H1 (cell line): ENCODE results near the gene PKD1L1. TPM values are rescaled to one million over a fixed set of nuclear protein-coding genes. Genes with fewer than 3 reads are reported as not detected.

ENCODE experiments used
- CTCF ChIA-PET: fragments of 300-600 bp; sonication (Branson Sonifier 250); formaldehyde crosslinking; loops from one replicate; lab custom pipeline; 2021; ENCODE audit not compliant: partially characterized antibody; lab: Charles Lee
- POLR2A ChIA-PET: fragments of 300-600 bp; sonication (Branson Sonifier 250); formaldehyde crosslinking; loops from one replicate; lab custom pipeline; 2021; ENCODE audit warnings: inconsistent platforms; ENCODE audit not compliant: partially characterized antibody; lab: Charles Lee
- DNase-seq, 2 experiments: peaks; one replicate each; pipeline versions ENCODE4 v3.0.0 to v3.0.0-alpha.2; 2010 to 2022; ENCODE audit warnings: low spot score in 2 of 2, low read depth in 1 of 2, mixed read lengths in 1 of 2
- FAIRE-seq: peaks from 2 replicates; lab custom pipeline; 2011; peaks lifted over from hg19 to GRCh38; lab: Jason Lieb, UNC
- H2AFZ ChIP-seq: 2 replicates; pipeline ENCODE4 v1.8.1; 2012; ENCODE audit warnings: low read length, inconsistent platforms
- H2AK5ac ChIP-seq: 2 replicates; pipeline ENCODE4 v1.6.1; 2013; ENCODE audit warnings: low read depth, low read length
- H2BK120ac ChIP-seq: replicated peaks from 2 replicates; pipeline ENCODE3; 2013; ENCODE audit warnings: low read depth, low read length, inconsistent platforms
- H2BK12ac ChIP-seq: 2 replicates; pipeline ENCODE4 v1.6.1; 2013; ENCODE audit warnings: low read depth, low read length
- H2BK15ac ChIP-seq: 2 replicates; pipeline ENCODE4 v1.6.1; 2013; ENCODE audit warnings: low read length
- H2BK20ac ChIP-seq: 2 replicates; pipeline ENCODE4 v1.6.1; 2013; ENCODE audit warnings: low read length
- H2BK5ac ChIP-seq: 2 replicates; pipeline ENCODE4 v1.6.1; 2013; ENCODE audit warnings: low read depth, low read length
- H3K14ac ChIP-seq: 2 replicates; pipeline ENCODE4 v1.6.1; 2013; ENCODE audit warnings: inconsistent platforms; ENCODE audit not compliant: insufficient read length
- H3K18ac ChIP-seq: 2 replicates; pipeline ENCODE4 v1.6.1; 2013; ENCODE audit warnings: low read length; ENCODE audit errors: extremely low read depth
- H3K23ac ChIP-seq: 2 replicates; pipeline ENCODE4 v1.6.1; 2013; ENCODE audit warnings: inconsistent platforms; ENCODE audit not compliant: insufficient read length
- H3K23me2 ChIP-seq: 2 replicates; pipeline ENCODE4 v1.6.1; 2013; ENCODE audit warnings: low read depth, low read length
- H3K27ac ChIP-seq: 2 replicates; pipeline ENCODE4 v1.6.1; 2011; ENCODE audit warnings: low read depth, low read length, inconsistent platforms
- H3K27me3 ChIP-seq, 4 experiments: replicated peaks in 1 of 4; 1 replicate in 1 of 4; 2 replicates in 3 of 4; pipeline versions ENCODE4 v1.6.1 to v1.8.1; 2011 to 2013; ENCODE audit warnings: low read length in 3 of 4, mild to moderate bottlenecking in 3 of 4, inconsistent platforms in 2 of 4, mixed read lengths in 2 of 4, moderate library complexity in 1 of 4; ENCODE audit not compliant: control insufficient read depth in 3 of 4, insufficient read depth in 3 of 4; ENCODE audit errors: extremely low read depth in 1 of 4
- H3K36me3 ChIP-seq, 4 experiments: 2 replicates each; pipeline versions ENCODE4 v1.6.1 to v1.8.1; 2011 to 2013; ENCODE audit warnings: mild to moderate bottlenecking in 4 of 4, low read length in 3 of 4, moderate library complexity in 2 of 4, control low read depth in 1 of 4, inconsistent platforms in 1 of 4; ENCODE audit not compliant: insufficient read depth in 4 of 4, control insufficient read depth in 2 of 4
- H3K4ac ChIP-seq: replicated peaks from 2 replicates; pipeline ENCODE3; 2013; ENCODE audit warnings: low read length, low read depth, mixed read lengths, inconsistent platforms; ENCODE audit not compliant: insufficient read length
- H3K4me1 ChIP-seq, 4 experiments: replicated peaks in 1 of 4; 1 replicate in 1 of 4; 2 replicates in 3 of 4; pipeline versions ENCODE4 v1.6.1 to v1.8.1; 2011 to 2013; ENCODE audit warnings: low read length in 3 of 4, inconsistent platforms in 2 of 4, mixed read lengths in 1 of 4; ENCODE audit not compliant: insufficient read depth in 4 of 4, control insufficient read depth in 3 of 4
- H3K4me2 ChIP-seq, 2 experiments: 2 replicates each; pipeline versions ENCODE4 v1.6.1 to v1.8.1; 2011 to 2013; ENCODE audit warnings: low read depth in 2 of 2, low read length in 2 of 2, control low read depth in 1 of 2, inconsistent platforms in 1 of 2, mild to moderate bottlenecking in 1 of 2; ENCODE audit not compliant: insufficient read depth in 1 of 2
- H3K4me3 ChIP-seq, 4 experiments: fragments of 200-600, 300-600 bp in 1 of 4; sonication (generic), shearing (Covaris generic), sonication (Bioruptor Twin) in 1 of 4; 2 replicates each; pipeline versions ENCODE4 v1.5.1 to v1.8.1; 2011 to 2016; ENCODE audit warnings: low read length in 4 of 4, low read depth in 3 of 4, control low read depth in 2 of 4, inconsistent platforms in 2 of 4, mild to moderate bottlenecking in 2 of 4, mixed read lengths in 1 of 4, moderate library complexity in 1 of 4; ENCODE audit not compliant: insufficient read depth in 2 of 4; ENCODE audit errors: extremely low read depth in 1 of 4
- H3K56ac ChIP-seq: replicated peaks from 2 replicates; pipeline ENCODE3; 2013; ENCODE audit warnings: low read depth, mild to moderate bottlenecking, mixed read lengths, low read length, inconsistent platforms; ENCODE audit not compliant: insufficient read length
- H3K79me1 ChIP-seq: 2 replicates; pipeline ENCODE4 v1.6.1; 2013; ENCODE audit warnings: low read depth, low read length, control low read depth
- H3K79me2 ChIP-seq, 2 experiments: 2 replicates each; pipeline versions ENCODE4 v1.6.1 to v1.8.1; 2012 to 2013; ENCODE audit warnings: low read length in 2 of 2, mild to moderate bottlenecking in 2 of 2, inconsistent platforms in 1 of 2; ENCODE audit not compliant: insufficient read depth in 2 of 2, control insufficient read depth in 1 of 2
- H3K9ac ChIP-seq, 4 experiments: replicated peaks in 1 of 4; 1 replicate in 1 of 4; 2 replicates in 3 of 4; pipeline versions ENCODE4 v1.6.1 to v1.8.1; 2011 to 2013; ENCODE audit warnings: low read depth in 3 of 4, low read length in 3 of 4, control low read depth in 2 of 4, mild to moderate bottlenecking in 2 of 4, moderate library complexity in 2 of 4, inconsistent platforms in 1 of 4; ENCODE audit errors: extremely low read depth in 1 of 4
- H3K9me3 ChIP-seq, 2 experiments: 2 replicates each; pipeline versions ENCODE4 v1.6.1 to v1.8.1; 2012 to 2013; ENCODE audit warnings: mild to moderate bottlenecking in 2 of 2, moderate library complexity in 2 of 2, control low read depth in 1 of 2, inconsistent platforms in 1 of 2, low read depth in 1 of 2, low read length in 1 of 2, mixed read lengths in 1 of 2; ENCODE audit not compliant: insufficient read depth in 2 of 2
- H4K20me1 ChIP-seq, 2 experiments: replicated peaks in 1 of 2; 2 replicates each; pipeline versions ENCODE3 to v1.8.1; 2011 to 2013; ENCODE audit warnings: inconsistent platforms in 2 of 2, low read length in 2 of 2, mild to moderate bottlenecking in 1 of 2; ENCODE audit not compliant: insufficient read depth in 2 of 2, control insufficient read depth in 1 of 2
- H4K5ac ChIP-seq: 2 replicates; pipeline ENCODE4 v1.6.1; 2013; ENCODE audit warnings: low read length, low read depth, mixed read lengths, inconsistent platforms; ENCODE audit not compliant: insufficient read length
- H4K8ac ChIP-seq: 2 replicates; pipeline ENCODE4 v1.8.0; 2013; ENCODE audit warnings: mild to moderate bottlenecking, moderate library complexity, low read length, inconsistent platforms; ENCODE audit not compliant: insufficient read depth; ENCODE audit errors: extremely low read depth
- H4K91ac ChIP-seq: replicated peaks from 2 replicates; pipeline ENCODE3; 2013; ENCODE audit warnings: low read length, mixed read lengths, inconsistent platforms; ENCODE audit not compliant: insufficient read length
- ASH2L ChIP-seq: fragments of 200-600, 300-600 bp; sonication (generic); IDR thresholded peaks from one replicate; pipeline ENCODE4 v1.7.1; 2017; ENCODE audit warnings: low read length
- FOSL1 ChIP-seq: IDR thresholded peaks from 2 replicates; pipeline ENCODE4 v1.6.1; 2011; ENCODE audit warnings: mild to moderate bottlenecking, low read depth, low read length, moderate library complexity; ENCODE audit not compliant: insufficient read depth
- JUND ChIP-seq: IDR thresholded peaks from 2 replicates; pipeline ENCODE4 v1.6.1; 2011; ENCODE audit warnings: mild to moderate bottlenecking, improper control_type of control experiment, low read length
- KDM4A ChIP-seq: IDR thresholded peaks from one replicate; pipeline ENCODE4 v1.7.1; 2012; ENCODE audit warnings: low read depth, mild to moderate bottlenecking, moderate library complexity, low read length, inconsistent platforms; ENCODE audit not compliant: severe bottlenecking
- KDM5A ChIP-seq: fragments of 200-600 bp; IDR thresholded peaks from 2 replicates; pipeline ENCODE4 v1.7.1; 2012; ENCODE audit warnings: mild to moderate bottlenecking, low read length, inconsistent platforms, mixed read lengths
- NANOG ChIP-seq: IDR thresholded peaks from 2 replicates; pipeline ENCODE4 v1.6.1; 2011; ENCODE audit warnings: low read length, low read depth, mild to moderate bottlenecking, inconsistent platforms; ENCODE audit not compliant: insufficient read depth, poor library complexity, severe bottlenecking
- NRF1 ChIP-seq: IDR thresholded peaks from 2 replicates; pipeline ENCODE4 v1.6.1; 2011; ENCODE audit warnings: mild to moderate bottlenecking, low read depth, low read length, improper control_type of control experiment
- PHF8 ChIP-seq: fragments of 200-600 bp; sonication (generic); conservative IDR thresholded peaks from 2 replicates; pipeline ENCODE4 v1.7.1; 2012; ENCODE audit warnings: low read depth, mild to moderate bottlenecking, inconsistent platforms, low read length, moderate library complexity
- POU5F1 ChIP-seq: IDR thresholded peaks from 2 replicates; pipeline ENCODE4 v1.6.1; 2011; ENCODE audit warnings: low read depth, mild to moderate bottlenecking, low read length, moderate library complexity
- SAP30 ChIP-seq: fragments of 300-600 bp; sonication (generic); IDR thresholded peaks from 2 replicates; pipeline ENCODE4 v1.7.1; 2012; ENCODE audit warnings: low read length, moderate library complexity, mild to moderate bottlenecking, inconsistent platforms; ENCODE audit not compliant: insufficient read depth, insufficient replicate concordance
- SIN3A ChIP-seq, 2 experiments: IDR thresholded peaks in 1 of 2; conservative IDR thresholded peaks in 1 of 2; 2 replicates each; pipeline ENCODE4 v1.6.1; 2011 to 2012; ENCODE audit warnings: low read length in 2 of 2, improper control_type of control experiment in 1 of 2, low read depth in 1 of 2, mild to moderate bottlenecking in 1 of 2
- SIRT6 ChIP-seq: IDR thresholded peaks from one replicate; pipeline ENCODE4 v1.7.1; 2012; ENCODE audit warnings: low read length, inconsistent platforms
- SP2 ChIP-seq: IDR thresholded peaks from 2 replicates; pipeline ENCODE4 v1.6.1; 2012; ENCODE audit warnings: mild to moderate bottlenecking, low read length, inconsistent platforms
- SP4 ChIP-seq: IDR thresholded peaks from 2 replicates; pipeline ENCODE4 v1.6.1; 2012; ENCODE audit warnings: low read length, inconsistent platforms
- TCF12 ChIP-seq: IDR thresholded peaks from 2 replicates; pipeline ENCODE4 v1.6.1; 2011; ENCODE audit warnings: low read depth, mild to moderate bottlenecking, low read length
- WGBS, 2 experiments: shearing (Covaris generic) in 1 of 2; methylation state at CpG; one replicate each; pipeline versions ENCODE4 v1.1.6 to v1.1.7; 2013 to 2015; ENCODE audit warnings: low lambda C conversion rate in 2 of 2, mixed read lengths in 2 of 2, inconsistent platforms in 1 of 2, low coverage in 1 of 2, missing lambda C conversion rate in 1 of 2; ENCODE audit not compliant: insufficient replicate concordance in 2 of 2, insufficient coverage in 1 of 2, insufficient read length in 1 of 2; ENCODE audit errors: extremely low coverage in 1 of 2, missing lambda C conversion rate in 1 of 2; 5-methylcytosine and 5-hydroxymethylcytosine counted together
- polyA plus RNA-seq, 7 experiments: library from polyadenylated mRNA; depleted of rRNA in 3 of 7; stranded (reverse) in 5 of 7; unstranded in 2 of 7; fragments of >200 nt in 5 of 7; fragments of 200-250 nt in 2 of 7; gene quantifications; 1 replicate in 5 of 7; 2 replicates in 1 of 7; 4 replicates in 1 of 7; pipeline versions ENCODE4 v1.2.1 to v1.2.3, GENCODE V29; 2011 to 2013; ENCODE audit warnings: missing spikeins in 2 of 7, mixed read lengths in 2 of 7
- total RNA-seq: library from RNA; stranded (reverse); fragmentation: NEBNext Ultra II Directional; extraction: Animal tissue kit (Norgen Biotek cat#: 25700); gene quantifications from 2 replicates; pipeline ENCODE4 v1.2.1, GENCODE V29; 2021

Gene PKD1L1
- total and polyA plus RNA-seq, 2 of the 8 experiments (the other 6 are each of a cell fraction or from before 2014, with no cell fraction given) = 0.22 to 0.35 TPM

GRCh38 chr7:47826754-47827153, 121.5 kb downstream of the PKD1L1 start:
- no peak overlapping the region for H3K4me2 ChIP-seq
- no peak overlapping the region for H3K56ac ChIP-seq
- no peaks in the 10 kb centered on the region for H3K23me2 ChIP-seq
- H3K4ac ChIP-seq = no peak overlapping the region
- CTCF ChIA-PET = interaction anchor here (0.6 to 2.3 kb wide), 10 partner anchors 8 to 631 kb away, joined by 3 to 13 read pairs (median 3); no protein-coding TSS in a partner anchor
- H2BK5ac ChIP-seq = no peak overlapping the region
- no peak overlapping the region for H3K23ac ChIP-seq
- no peak overlapping the region for H4K91ac ChIP-seq
- POLR2A ChIA-PET = interaction anchor here (1.1 kb wide), 1 partner anchor 147 kb away, joined by 3 read pairs; no protein-coding TSS in a partner anchor
- no peak overlapping the region for H2BK15ac ChIP-seq
- no peak for FAIRE-seq
- H2AFZ ChIP-seq = no peak overlapping the region
- no peaks in the 10 kb centered on the region for H3K79me2 ChIP-seq
- H4K8ac ChIP-seq = no peak overlapping the region
- no peak overlapping the region for H3K14ac ChIP-seq
- no peak overlapping the region for H2BK120ac ChIP-seq
- no peak overlapping the region for H2BK12ac ChIP-seq
- H3K27me3 ChIP-seq = no peaks in the 10 kb centered on the region
- H4K20me1 ChIP-seq = no peaks in the 10 kb centered on the region
- H3K36me3 ChIP-seq = no peaks in the 10 kb centered on the region
- DNase-seq = no peak
- no peak overlapping the region for H3K4me3 ChIP-seq
- H3K4me1 ChIP-seq = no peaks in the 10 kb centered on the region; a peak in 1 of 7 replicates
- WGBS, 2 experiments = 91% methylated on average over 1 of the region's 1 CpG; no CpG with 5 or more reads in 1 of the 2 experiments
- no peak overlapping the region for H3K9ac ChIP-seq
- H3K27ac ChIP-seq = no peak overlapping the region
- no peaks in the 10 kb centered on the region for H3K79me1 ChIP-seq
- H3K18ac ChIP-seq = no peak overlapping the region
- no peak overlapping the region for H2AK5ac ChIP-seq
- H4K5ac ChIP-seq = no peak overlapping the region
- H3K9me3 ChIP-seq = no peaks in the 10 kb centered on the region
- H2BK20ac ChIP-seq = no peak overlapping the region
- TF ChIP-seq SP2 (no peak), POU5F1 (no peak), SP4 (no peak), KDM5A (no peak), SAP30 (no peak), JUND (no peak), ASH2L (no peak), NANOG (no peak), KDM4A (no peak), SIN3A (conservative IDR thresholded peaks at IDR 0.05 in 1 of 2, IDR thresholded peaks at IDR 0.05 in 1 of 2; ENCODE audit: low read depth in 1 of 2, low read length in 2 of 2) (no peak), SIRT6 (no peak), TCF12 (no peak), PHF8 (no peak), NRF1 (no peak), FOSL1 (no peak)
